Measurements from ENCODE around the gene KIAA0232. TPM values are rescaled to one million over a fixed set of nuclear protein-coding genes. Genes with fewer than 3 reads are reported as not detected.

Gene KIAA0232
- total RNA-seq, 5 donors from 2014 or later (not counting 1 experiment from before 2014, with no cell fraction given), result 16.5 to 20.9 (median 19.3) TPM

- H3K36me3 Mint-ChIP-seq, result no peaks in the 10 kb centered on the region
- ChIA-PET CTCF (no interaction called here), POLR2A (no interaction called here)
- H3K9me3 Mint-ChIP-seq, result no peaks in the 10 kb centered on the region
- Histone ChIP-seq H3K4me3 (ENCODE audit: control insufficient read depth in 1 of 2, extremely low read depth in 1 of 2, low read length in 1 of 2) (no peak overlapping the region), H3K27ac (ENCODE audit: low read length) (no peak overlapping the region), H3K9me3 (no peaks in the 10 kb centered on the region), H3K36me3 (ENCODE audit: control insufficient read depth in 2 of 2, extremely low read depth in 1 of 2, insufficient read depth in 1 of 2, low read length in 1 of 2) (no peaks in the 10 kb centered on the region), H3K4me1 (ENCODE audit: control insufficient read depth in 1 of 2, extremely low read depth in 1 of 2, insufficient read depth in 2 of 2, low read length in 2 of 2) (no peaks in the 10 kb centered on the region), H3K27me3 (replicated peaks in 1 of 2; ENCODE audit: control insufficient read depth in 2 of 2, extremely low read depth in 1 of 2, insufficient read depth in 2 of 2, low read length in 1 of 2) (peaks cover 0 to 9% of the 10 kb centered on the region in 2 experiments)
- peaks cover 0 to 1% of the 10 kb centered on the region in 2 donors for H3K27me3 Mint-ChIP-seq
- H3K4me3 Mint-ChIP-seq, result no peak overlapping the region
- ATAC-seq (replicated peaks in 1 of 4), result no peak
- DNase-seq, result no peak
- no peaks in the 10 kb centered on the region for H3K4me1 Mint-ChIP-seq
- WGBS (ENCODE audit: insufficient coverage), result 74% methylated on average over 7 of the region's 11 CpGs
- H3K27ac Mint-ChIP-seq, result no peak overlapping the region
Observed at GRCh38 chr4:6742989-6743388, 39.5 kb upstream of the KIAA0232 start.

DNA sequence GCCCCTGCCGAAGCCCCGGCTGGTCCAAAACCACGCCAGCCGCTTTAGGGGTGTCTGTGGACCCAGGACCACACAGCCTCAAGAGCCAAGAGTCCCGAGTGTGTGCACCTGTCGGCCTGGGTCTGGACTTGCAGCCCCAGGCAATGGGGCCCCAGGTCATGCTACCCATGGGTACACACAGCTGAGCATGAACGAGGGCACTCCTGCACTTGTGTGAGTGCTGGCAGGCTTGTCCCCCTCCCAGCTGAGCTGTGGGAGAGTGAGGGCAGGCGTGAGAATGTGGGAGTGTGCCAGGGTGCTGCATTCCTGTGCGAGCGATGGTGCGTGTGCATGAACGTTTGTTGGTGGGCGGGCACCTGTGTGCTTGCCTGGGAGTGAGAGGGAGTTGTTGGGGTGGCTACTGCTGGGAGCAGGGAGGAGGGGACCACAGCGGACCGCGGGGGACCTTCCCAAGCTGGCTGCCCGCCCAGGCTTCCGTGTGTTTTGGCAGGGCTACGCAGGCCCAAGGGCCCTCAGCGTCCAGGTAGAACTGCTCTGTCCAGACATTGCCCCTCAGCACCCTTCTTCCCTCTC is 35.7 kb upstream of the KIAA0232 start:
- peaks cover 6 to 8% (median 8%) of the 10 kb centered on the region in 3 donors for H3K4me1 Mint-ChIP-seq

GRCh38 chr4:6747294-6748051 is 35.1 kb upstream of the KIAA0232 start:
- H3K4me3 Mint-ChIP-seq, result no peak overlapping the region
- Histone ChIP-seq H3K4me3 (ENCODE audit: control insufficient read depth in 1 of 2, extremely low read depth in 1 of 2, low read length in 1 of 2) (no peak overlapping the region), H3K27ac (ENCODE audit: low read length) (no peak overlapping the region), H3K36me3 (ENCODE audit: control insufficient read depth in 2 of 2, extremely low read depth in 1 of 2, insufficient read depth in 1 of 2, low read length in 1 of 2) (no peaks in the 10 kb centered on the region), H3K9me3 (no peaks in the 10 kb centered on the region), H3K27me3 (replicated peaks in 1 of 2; ENCODE audit: control insufficient read depth in 2 of 2, extremely low read depth in 1 of 2, insufficient read depth in 2 of 2, low read length in 1 of 2) (peaks cover 0 to 9% of the 10 kb centered on the region in 2 experiments), H3K4me1 (ENCODE audit: control insufficient read depth in 1 of 2, extremely low read depth in 1 of 2, insufficient read depth in 2 of 2, low read length in 2 of 2) (peaks cover 0 to 8% of the 10 kb centered on the region in 2 experiments)
- ATAC-seq (replicated peaks in 1 of 4) (no peak), DNase-seq (no peak)
- no peaks in the 10 kb centered on the region for H3K36me3 Mint-ChIP-seq
- WGBS (ENCODE audit: insufficient coverage), result 82% methylated on average over 7 of the region's 11 CpGs
- no peaks in the 10 kb centered on the region for H3K9me3 Mint-ChIP-seq
- POLR2A ChIA-PET, result no interaction called here
- H3K27ac Mint-ChIP-seq, result no peak overlapping the region
- H3K27me3 Mint-ChIP-seq, result peaks cover 0 to 1% of the 10 kb centered on the region in 2 donors
- CTCF ChIA-PET, result no interaction called here
- peaks cover 10 to 13% (median 11%) of the 10 kb centered on the region in 3 donors for H3K4me1 Mint-ChIP-seq

More for the DNA sequence above, 35.7 kb upstream of the KIAA0232 start:
- H3K9me3 ChIP-seq, result no peaks in the 10 kb centered on the region
- no peak overlapping the region for H3K4me3 Mint-ChIP-seq
- no peak overlapping the region for H3K4me3 ChIP-seq (ENCODE audit: control insufficient read depth in 1 of 2, extremely low read depth in 1 of 2, low read length in 1 of 2)
- 84% methylated on average over 19 of the region's 20 CpGs for whole genome bisulfite sequencing (ENCODE audit: insufficient coverage)
- CTCF ChIA-PET, result no interaction called here
- no peak overlapping the region for H3K27ac Mint-ChIP-seq
- ATAC-seq (replicated peaks in 1 of 4) (no peak), DNase-seq (no peak)
- H3K27me3 ChIP-seq (replicated peaks in 1 of 2; ENCODE audit: control insufficient read depth in 2 of 2, extremely low read depth in 1 of 2, insufficient read depth in 2 of 2, low read length in 1 of 2), result peaks cover 0 to 9% of the 10 kb centered on the region in 2 experiments
- H3K36me3 Mint-ChIP-seq, result no peaks in the 10 kb centered on the region
- H3K27me3 Mint-ChIP-seq, result peaks cover 0 to 1% of the 10 kb centered on the region in 2 donors
- H3K9me3 Mint-ChIP-seq, result no peaks in the 10 kb centered on the region
- POLR2A ChIA-PET, result no interaction called here
- no peak overlapping the region for H3K27ac ChIP-seq (ENCODE audit: low read length)
- H3K4me1 ChIP-seq (ENCODE audit: control insufficient read depth in 1 of 2, extremely low read depth in 1 of 2, insufficient read depth in 2 of 2, low read length in 2 of 2), result peaks cover 0 to 3% of the 10 kb centered on the region in 2 experiments
- H3K36me3 ChIP-seq (ENCODE audit: control insufficient read depth in 2 of 2, extremely low read depth in 1 of 2, insufficient read depth in 1 of 2, low read length in 1 of 2), result no peaks in the 10 kb centered on the region

- peaks cover 0 to 1% of the 10 kb centered on the region in 2 donors for H3K27me3 Mint-ChIP-seq
- H3K9me3 Mint-ChIP-seq, result no peaks in the 10 kb centered on the region
- CTCF ChIA-PET, result no interaction called here
- no peak for ATAC-seq (replicated peaks in 1 of 4)
- Histone ChIP-seq H3K27ac (ENCODE audit: low read length) (no peak overlapping the region), H3K4me1 (ENCODE audit: control insufficient read depth in 1 of 2, extremely low read depth in 1 of 2, insufficient read depth in 2 of 2, low read length in 2 of 2) (peaks cover 0 to 8% of the 10 kb centered on the region in 2 experiments), H3K36me3 (ENCODE audit: control insufficient read depth in 2 of 2, extremely low read depth in 1 of 2, insufficient read depth in 1 of 2, low read length in 1 of 2) (no peaks in the 10 kb centered on the region), H3K9me3 (no peaks in the 10 kb centered on the region), H3K4me3 (ENCODE audit: control insufficient read depth in 1 of 2, extremely low read depth in 1 of 2, low read length in 1 of 2) (no peak overlapping the region), H3K27me3 (replicated peaks in 1 of 2; ENCODE audit: control insufficient read depth in 2 of 2, extremely low read depth in 1 of 2, insufficient read depth in 2 of 2, low read length in 1 of 2) (peaks cover 0 to 5% of the 10 kb centered on the region in 2 experiments)
- no peaks in the 10 kb centered on the region for H3K36me3 Mint-ChIP-seq
- peaks cover 10 to 15% (median 11%) of the 10 kb centered on the region in 3 donors for H3K4me1 Mint-ChIP-seq
- no peak for DNase-seq
- POLR2A ChIA-PET, result no interaction called here
- H3K4me3 Mint-ChIP-seq, result no peak overlapping the region
- WGBS (ENCODE audit: insufficient coverage), result 87% methylated on average over 7 of the region's 9 CpGs
- H3K27ac Mint-ChIP-seq, result no peak overlapping the region
Observed at GRCh38 chr4:6748286-6748685, 34.2 kb upstream of the KIAA0232 start.

GRCh38 chr4:6749340-6750171 is 33.0 kb upstream of the KIAA0232 start:
- H3K27ac Mint-ChIP-seq, result no peak overlapping the region
- ChIA-PET CTCF (no interaction called here), POLR2A (no interaction called here)
- Histone ChIP-seq H3K27ac (ENCODE audit: low read length) (no peak overlapping the region), H3K36me3 (ENCODE audit: control insufficient read depth in 2 of 2, extremely low read depth in 1 of 2, insufficient read depth in 1 of 2, low read length in 1 of 2) (no peaks in the 10 kb centered on the region), H3K4me1 (ENCODE audit: control insufficient read depth in 1 of 2, extremely low read depth in 1 of 2, insufficient read depth in 2 of 2, low read length in 2 of 2) (peaks cover 0 to 8% of the 10 kb centered on the region in 2 experiments), H3K27me3 (replicated peaks in 1 of 2; ENCODE audit: control insufficient read depth in 2 of 2, extremely low read depth in 1 of 2, insufficient read depth in 2 of 2, low read length in 1 of 2) (peaks cover 0 to 8% of the 10 kb centered on the region in 2 experiments), H3K9me3 (no peaks in the 10 kb centered on the region), H3K4me3 (ENCODE audit: control insufficient read depth in 1 of 2, extremely low read depth in 1 of 2, low read length in 1 of 2) (no peak overlapping the region)
- no peaks in the 10 kb centered on the region for H3K9me3 Mint-ChIP-seq
- H3K4me1 Mint-ChIP-seq, result peaks cover 10 to 15% (median 11%) of the 10 kb centered on the region in 3 donors
- no peak for ATAC-seq (replicated peaks in 1 of 4)
- DNase-seq, result no peak
- no peaks in the 10 kb centered on the region for H3K36me3 Mint-ChIP-seq
- no peak overlapping the region for H3K4me3 Mint-ChIP-seq
- WGBS (ENCODE audit: insufficient coverage), result 83% methylated on average over 24 of the region's 25 CpGs
- no peaks in the 10 kb centered on the region for H3K27me3 Mint-ChIP-seq

Data from T-cell (primary cell).